Mucosa of rectum (tissue), 2 donors: ENCODE data around the gene HOXA7.

Source experiments
- H3K27ac ChIP-seq, 2 donors: one replicate each; pipeline ENCODE4 v1.7.0; 2013; ENCODE audit warnings: inconsistent platforms in 2 of 2, low read depth in 2 of 2, low read length in 2 of 2
- H3K27me3 ChIP-seq, 2 donors: one replicate each; pipeline ENCODE4 v1.7.0; 2013; ENCODE audit warnings: low read length in 2 of 2; ENCODE audit not compliant: control insufficient read depth in 2 of 2, insufficient read depth in 2 of 2
- H3K36me3 ChIP-seq, 2 donors: one replicate each; pipeline ENCODE4 v1.7.0; 2013; ENCODE audit warnings: low read length in 2 of 2; ENCODE audit not compliant: control insufficient read depth in 2 of 2, insufficient read depth in 2 of 2
- H3K4me1 ChIP-seq, 2 donors: one replicate each; pipeline ENCODE4 v1.7.0; 2013; ENCODE audit warnings: low read length in 2 of 2, mild to moderate bottlenecking in 1 of 2; ENCODE audit not compliant: control insufficient read depth in 2 of 2, insufficient read depth in 2 of 2
- H3K4me3 ChIP-seq, 2 donors: one replicate each; pipeline ENCODE4 v1.7.0; 2013; ENCODE audit warnings: low read length in 2 of 2
- H3K9ac ChIP-seq, 2 donors: one replicate each; pipeline ENCODE4 v1.7.0; 2013; ENCODE audit warnings: low read length in 2 of 2, low read depth in 1 of 2, mild to moderate bottlenecking in 1 of 2
- H3K9me3 ChIP-seq, 2 donors: one replicate each; pipeline ENCODE4 v1.7.0; 2013; ENCODE audit warnings: low read length in 2 of 2; ENCODE audit not compliant: control insufficient read depth in 2 of 2
- donor health status: healthy.
- donor health status: Normal muscosa, but diverticular disease.

The HOXA7 gene

GRCh38 chr7:27139334-27140125, 16.9 kb downstream of the HOXA7 start:
- Histone ChIP-seq H3K36me3 (peaks cover 0 to 3% of the 10 kb centered on the region in 2 donors), H3K27ac (peak overlapping the region; percentile 79 to 80), H3K4me1 (peaks cover 28 to 58% of the 10 kb centered on the region in 2 donors), H3K27me3 (no peaks in the 10 kb centered on the region), H3K4me3 (peak overlapping the region; percentile 75 to 78), H3K9ac (peak overlapping the region; percentile 61 to 86), H3K9me3 (no peaks in the 10 kb centered on the region)

- Histone ChIP-seq H3K9me3 (no peaks in the 10 kb centered on the region), H3K27me3 (no peaks in the 10 kb centered on the region), H3K36me3 (no peaks in the 10 kb centered on the region), H3K27ac (peak overlapping the region; percentile 79 to 80), H3K4me1 (peaks cover 32 to 58% of the 10 kb centered on the region in 2 donors), H3K9ac (peak overlapping the region; percentile 43 to 86), H3K4me3 (peak overlapping the region; percentile 75 to 78)
Measured at GRCh38 chr7:27138985-27139333, 17.5 kb downstream of the HOXA7 start.

GRCh38 chr7:27138472-27138871, 18.0 kb downstream of the HOXA7 start:
- H3K4me3 ChIP-seq = peak overlapping the region; percentile 75 to 78
- peak overlapping the region; percentile 79 to 80 for H3K27ac ChIP-seq
- peak overlapping the region; percentile 43 to 86 for H3K9ac ChIP-seq
- no peaks in the 10 kb centered on the region for H3K27me3 ChIP-seq
- H3K4me1 ChIP-seq = peaks cover 36 to 60% of the 10 kb centered on the region in 2 donors
- no peaks in the 10 kb centered on the region for H3K9me3 ChIP-seq
- H3K36me3 ChIP-seq = no peaks in the 10 kb centered on the region

GRCh38 chr7:27137640-27138315, 18.7 kb downstream of the HOXA7 start:
- no peaks in the 10 kb centered on the region for H3K36me3 ChIP-seq
- peak overlapping the region; percentile 15 to 86 for H3K9ac ChIP-seq
- peak overlapping the region; percentile 79 to 80 for H3K27ac ChIP-seq
- peak overlapping the region; percentile 33 to 78 for H3K4me3 ChIP-seq
- peaks cover 41 to 60% of the 10 kb centered on the region in 2 donors for H3K4me1 ChIP-seq
- H3K27me3 ChIP-seq = no peaks in the 10 kb centered on the region
- H3K9me3 ChIP-seq = no peaks in the 10 kb centered on the region

DNA sequence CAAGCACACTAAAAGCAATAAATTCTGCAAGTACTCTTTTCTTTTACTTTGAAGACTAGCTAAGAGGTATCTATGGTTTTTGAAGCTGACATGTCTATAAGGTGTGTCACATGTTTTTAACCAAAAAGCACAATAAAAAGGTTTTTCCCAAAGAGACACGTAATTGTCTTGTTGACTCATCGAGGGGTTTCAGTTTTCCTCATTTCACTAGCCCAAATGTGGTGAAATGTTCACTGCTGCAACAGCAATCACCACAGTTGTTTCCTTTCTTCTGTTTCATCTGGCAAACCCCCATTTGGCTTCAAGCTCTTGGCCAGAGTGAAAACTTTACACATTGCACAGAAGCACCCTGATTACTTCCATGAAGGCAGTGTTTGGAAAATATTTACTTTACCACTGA, 22.1 kb downstream of the HOXA7 start:
- no peaks in the 10 kb centered on the region for H3K36me3 ChIP-seq
- H3K9ac ChIP-seq = peak overlapping the region; percentile 16 to 47
- H3K4me1 ChIP-seq = peaks cover 52 to 63% of the 10 kb centered on the region in 2 donors
- peak overlapping the region in 1 of 2 donors; percentile 32 for H3K4me3 ChIP-seq
- H3K9me3 ChIP-seq = no peaks in the 10 kb centered on the region
- H3K27me3 ChIP-seq = no peaks in the 10 kb centered on the region
- H3K27ac ChIP-seq = peak overlapping the region; percentile 23 to 64

DNA sequence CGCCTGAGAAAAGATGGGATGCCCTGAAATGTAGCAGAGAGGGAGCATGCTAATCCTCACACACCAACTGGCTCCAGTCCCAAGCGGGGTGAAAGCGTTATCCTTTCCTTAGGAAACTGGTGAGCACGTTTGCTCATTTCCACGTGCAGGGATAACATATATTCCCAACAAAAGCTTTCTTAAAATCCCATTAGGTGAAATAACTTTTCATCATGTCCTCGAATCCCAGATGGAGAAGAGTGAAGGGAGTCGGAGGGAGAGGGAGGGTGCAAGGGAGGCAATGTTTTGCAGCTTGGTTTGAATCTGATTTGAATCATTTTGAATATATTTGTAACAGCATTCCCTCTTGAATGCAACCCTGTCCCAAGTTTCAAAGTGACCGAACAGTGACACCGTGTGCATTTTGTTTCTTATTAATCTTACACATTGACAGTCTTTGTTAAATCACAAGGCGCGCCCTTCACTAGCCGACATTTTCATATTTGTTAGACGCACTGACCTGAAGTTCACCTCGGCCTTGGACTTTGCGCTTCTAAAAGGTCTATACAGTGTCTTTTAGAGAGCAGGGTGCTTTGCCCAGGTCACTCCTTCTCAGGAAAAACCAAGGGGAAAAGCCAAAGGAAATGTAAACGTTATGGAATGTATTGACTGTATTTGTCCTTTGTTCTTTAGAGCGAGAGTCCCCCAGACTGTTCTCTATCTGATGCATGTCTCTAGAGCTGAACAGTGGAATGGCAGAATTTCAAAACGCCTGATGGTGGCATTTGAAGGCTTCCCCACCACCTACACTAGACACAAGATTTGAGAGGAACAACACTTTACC, 22.9 kb downstream of the HOXA7 start:
- peak overlapping the region in 1 of 2 donors; percentile 17 for H3K9ac ChIP-seq
- peak overlapping the region; percentile 24 to 32 for H3K4me3 ChIP-seq
- H3K4me1 ChIP-seq = peaks cover 59 to 70% of the 10 kb centered on the region in 2 donors
- peaks cover 0 to 3% of the 10 kb centered on the region in 2 donors for H3K36me3 ChIP-seq
- H3K27me3 ChIP-seq = no peaks in the 10 kb centered on the region
- H3K9me3 ChIP-seq = no peaks in the 10 kb centered on the region
- H3K27ac ChIP-seq = peak overlapping the region; percentile 23 to 64

GRCh38 chr7:27132978-27133377, 23.5 kb downstream of the HOXA7 start:
- H3K9ac ChIP-seq = no peak overlapping the region
- peaks cover 65 to 68% of the 10 kb centered on the region in 2 donors for H3K4me1 ChIP-seq

DNA sequence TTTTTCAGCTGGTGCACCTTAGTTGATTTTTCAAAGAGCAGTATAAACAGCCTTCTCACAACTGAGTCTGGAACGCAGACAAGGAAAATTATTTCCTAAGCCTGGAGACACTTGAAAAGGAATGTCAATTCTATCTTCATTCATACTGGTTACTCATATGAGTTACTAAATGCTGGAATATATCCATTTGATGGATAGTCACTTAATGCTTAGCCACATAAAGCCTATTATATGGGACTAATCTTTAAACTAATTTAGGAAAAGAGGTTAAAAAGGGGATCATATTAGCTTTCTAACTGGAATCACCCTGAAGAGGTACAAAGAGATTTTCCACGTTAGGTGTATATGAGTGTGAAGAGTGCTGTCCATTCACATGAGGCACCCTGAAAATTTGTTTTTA, 24.3 kb downstream of the HOXA7 start:
- Histone ChIP-seq H3K27me3 (no peaks in the 10 kb centered on the region), H3K4me1 (peaks cover 68 to 70% of the 10 kb centered on the region in 2 donors), H3K4me3 (no peak overlapping the region), H3K36me3 (peaks cover 0 to 7% of the 10 kb centered on the region in 2 donors), H3K27ac (no peak overlapping the region), H3K9me3 (no peaks in the 10 kb centered on the region), H3K9ac (peak overlapping the region in 1 of 2 donors; percentile 91)

More at GRCh38 chr7:27132978-27133377, 23.5 kb downstream of the HOXA7 start:
- Histone ChIP-seq H3K27ac (peak overlapping the region in 1 of 2 donors; percentile 64), H3K36me3 (peaks cover 0 to 7% of the 10 kb centered on the region in 2 donors), H3K9me3 (no peaks in the 10 kb centered on the region), H3K27me3 (no peaks in the 10 kb centered on the region), H3K4me3 (no peak overlapping the region)

GRCh38 chr7:27131390-27131819, 25.1 kb downstream of the HOXA7 start:
- H3K27ac ChIP-seq = peak overlapping the region; percentile 90 to 94
- H3K36me3 ChIP-seq = peaks cover 0 to 7% of the 10 kb centered on the region in 2 donors
- peaks cover 62 to 66% of the 10 kb centered on the region in 2 donors for H3K4me1 ChIP-seq
- peak overlapping the region; percentile 77 to 88 for H3K4me3 ChIP-seq
- peak overlapping the region; percentile 79 to 91 for H3K9ac ChIP-seq
- no peaks in the 10 kb centered on the region for H3K9me3 ChIP-seq
- H3K27me3 ChIP-seq = no peaks in the 10 kb centered on the region
